Aorta (tissue), 5 donors: ENCODE results near the gene TNS1. TPM values are rescaled to one million over a fixed set of nuclear protein-coding genes. Genes with fewer than 3 reads are reported as not detected.

ENCODE experiments used
- ATAC-seq: fragments of 200-7000 bp; cut with Tn5 transposase; one replicate; pipeline ENCODE4 v1.9.1; 2022; ENCODE audit warnings: moderate library complexity; ENCODE audit not compliant: low FRiP score
- DNase-seq, 2 donors: peaks; one replicate each; pipeline ENCODE4 v3.0.0-alpha.2; 2020
- H3K27ac ChIP-seq, 2 donors: one replicate each; pipeline ENCODE4 v1.5.1; 2013; ENCODE audit warnings: low read length in 2 of 2, mild to moderate bottlenecking in 2 of 2, moderate library complexity in 2 of 2, control low read depth in 1 of 2, inconsistent platforms in 1 of 2, low read depth in 1 of 2
- H3K27me3 ChIP-seq, 2 donors: one replicate each; pipeline ENCODE4 v1.6.1; 2013; ENCODE audit warnings: control low read depth in 1 of 2, low read length in 1 of 2, mild to moderate bottlenecking in 1 of 2, moderate library complexity in 1 of 2; ENCODE audit not compliant: insufficient read depth in 2 of 2, control insufficient read depth in 1 of 2
- H3K36me3 ChIP-seq, 2 donors: one replicate each; pipeline ENCODE4 v1.6.1; 2013; ENCODE audit warnings: control low read depth in 1 of 2, low read length in 1 of 2, mild to moderate bottlenecking in 1 of 2; ENCODE audit not compliant: insufficient read depth in 2 of 2, control insufficient read depth in 1 of 2
- H3K4me1 ChIP-seq, 2 donors: one replicate each; pipeline ENCODE4 v1.6.1; 2013; ENCODE audit warnings: low read length in 2 of 2, control low read depth in 1 of 2, mild to moderate bottlenecking in 1 of 2, moderate library complexity in 1 of 2; ENCODE audit not compliant: insufficient read depth in 2 of 2, control insufficient read depth in 1 of 2
- H3K4me3 ChIP-seq, 2 donors: one replicate each; pipeline ENCODE4 v1.5.1; 2013; ENCODE audit warnings: low read length in 2 of 2, control low read depth in 1 of 2, mild to moderate bottlenecking in 1 of 2
- H3K9me3 ChIP-seq: one replicate; pipeline ENCODE4 v1.6.1; 2013; ENCODE audit warnings: mild to moderate bottlenecking, low read length; ENCODE audit not compliant: control insufficient read depth
- WGBS, 2 donors: extraction: QIAGEN DNeasy Blood & Tissue Kit; methylation state at CpG; one replicate each; pipeline ENCODE4 v1.1.7; 2013; 5-methylcytosine and 5-hydroxymethylcytosine counted together
- intact Hi-C, 2 donors: fragments of 100-400 bp; cut with DNase I; formaldehyde crosslinking; loops; one replicate each; pipeline versions ENCODE4 v1.14.2 to v1.15.0; 2022
- polyA plus RNA-seq, 2 donors: library from polyadenylated mRNA; stranded (reverse); fragments of 200-250 nt; gene quantifications; one replicate each; pipeline ENCODE4 v1.2.3, GENCODE V29; 2013
- total RNA-seq, 2 donors: library from RNA; stranded (reverse); fragmentation: NEBNext Ultra II Directional; extraction: Animal tissue kit (Norgen Biotek cat#: 25700); gene quantifications; one replicate each; pipeline ENCODE4 v1.2.1, GENCODE V29; 2021
- donor health status: healthy with polysubstance abuse.
- donor health status: Bipolar disorder and iron deficiency.
- donor health status: DM: no; HTN: no; CAD: no.
- donor health status: DM: no; HTN: no; CAD: no.
- donor health status: DM: yes; HTN: yes; CAD: no.

TNS1 gene
- total and polyA plus RNA-seq, 4 donors, result 303 to 1,949 (median 930) TPM

DNA sequence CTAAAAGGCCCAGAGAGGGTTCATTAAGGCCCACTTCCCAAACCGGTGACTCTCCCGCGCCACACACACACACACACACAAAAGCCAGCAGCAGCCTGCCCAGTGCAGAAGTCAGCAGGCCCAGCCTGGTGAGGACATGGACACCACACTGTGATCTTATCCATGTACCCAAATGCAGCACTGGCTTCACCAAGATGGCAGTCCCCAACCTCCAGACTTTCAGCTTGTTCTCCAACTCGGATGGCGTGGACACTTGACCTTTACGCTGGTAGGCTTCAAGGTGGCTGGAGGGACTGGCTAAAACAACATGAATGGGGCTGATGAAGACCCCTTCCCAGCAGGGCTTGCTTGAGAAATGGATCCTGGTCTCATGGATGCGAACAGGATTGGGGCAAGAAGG is 50.4 kb downstream of the TNS1 start:
- WGBS, 2 donors, result 96 to 99% methylated on average over 7 of the region's 7 CpGs
- no peaks in the 10 kb centered on the region for H3K27me3 ChIP-seq
- no peak for DNase-seq
- no peaks in the 10 kb centered on the region for H3K36me3 ChIP-seq
- H3K27ac ChIP-seq, result peak overlapping the region; percentile 66 to 79
- intact Hi-C loops, result no loop called here
- peaks cover 0 to 5% of the 10 kb centered on the region in 2 donors for H3K4me1 ChIP-seq
- H3K9me3 ChIP-seq, result no peaks in the 10 kb centered on the region
- no peak for ATAC-seq
- H3K4me3 ChIP-seq, result no peak overlapping the region

DNA sequence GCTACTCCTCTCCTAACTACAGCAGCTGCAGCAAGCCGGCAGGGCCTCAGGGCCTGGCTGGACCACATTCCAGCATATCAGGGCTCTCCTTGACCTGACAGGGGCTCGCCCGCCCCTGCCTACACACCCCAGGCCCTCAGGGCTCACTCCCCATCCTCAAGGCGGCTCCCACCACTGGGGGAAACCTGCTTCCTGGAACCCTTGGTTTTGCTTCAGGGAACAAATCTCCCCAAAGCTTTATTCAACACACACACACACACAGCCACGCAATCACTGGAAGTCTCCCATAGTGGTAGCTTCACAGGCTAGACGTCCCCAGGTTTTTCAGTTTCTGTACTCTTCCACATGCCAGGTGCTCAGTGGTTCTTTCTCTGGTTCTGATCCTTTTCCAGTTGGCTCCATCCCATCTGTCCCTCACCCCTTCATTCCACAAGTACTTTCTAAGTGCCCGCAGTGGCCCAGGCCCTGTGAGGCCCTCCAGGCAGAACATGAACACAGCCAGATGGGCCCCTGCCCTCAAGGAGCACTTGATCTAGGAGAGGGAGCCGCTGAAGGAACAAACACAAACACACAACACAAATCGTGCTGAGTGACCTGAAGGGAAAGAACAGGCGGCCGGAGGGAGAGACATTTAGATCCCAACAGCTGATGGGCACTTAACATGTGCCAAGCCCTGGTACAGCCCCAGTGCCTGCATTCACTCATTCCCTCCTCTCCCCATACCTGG is 51.1 kb downstream of the TNS1 start:
- no peak for DNase-seq
- peaks cover 0 to 5% of the 10 kb centered on the region in 2 donors for H3K4me1 ChIP-seq
- 63 to 66% methylated on average over 11 of the region's 11 CpGs for WGBS, 2 donors
- no peak for ATAC-seq
- H3K27me3 ChIP-seq, result no peaks in the 10 kb centered on the region
- H3K36me3 ChIP-seq, result no peaks in the 10 kb centered on the region
- H3K9me3 ChIP-seq, result no peaks in the 10 kb centered on the region
- intact Hi-C loops, result no loop called here
- H3K4me3 ChIP-seq, result no peak overlapping the region
- H3K27ac ChIP-seq, result peak overlapping the region in 1 of 2 donors; percentile 4

DNA sequence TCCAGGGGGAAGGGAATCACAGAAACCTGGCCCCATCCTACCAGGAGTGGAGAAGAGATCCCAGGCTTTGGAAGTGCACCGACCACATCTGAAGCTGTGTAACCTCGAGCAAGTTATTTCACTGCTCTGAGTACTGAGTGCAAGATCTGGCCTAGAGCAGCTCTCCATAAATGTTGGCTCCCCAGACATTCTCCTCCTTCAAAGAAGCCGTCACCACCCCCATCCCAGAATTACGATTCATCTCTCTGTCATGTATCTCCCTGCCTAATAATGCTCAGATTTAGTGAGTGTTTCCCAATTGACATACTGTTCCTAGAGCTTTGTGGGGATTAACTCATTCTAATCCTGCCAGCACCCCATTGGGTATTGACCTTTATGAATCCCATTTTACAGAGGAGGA is 51.7 kb downstream of the TNS1 start:
- 49 to 60% methylated on average over 4 of the region's 4 CpGs for WGBS, 2 donors
- Histone ChIP-seq H3K27me3 (no peaks in the 10 kb centered on the region), H3K4me3 (no peak overlapping the region), H3K4me1 (peaks cover 0 to 5% of the 10 kb centered on the region in 2 donors), H3K9me3 (no peaks in the 10 kb centered on the region), H3K27ac (no peak overlapping the region), H3K36me3 (no peaks in the 10 kb centered on the region)
- no peak for ATAC-seq
- intact Hi-C loops, result no loop called here
- DNase-seq, result no peak

DNA sequence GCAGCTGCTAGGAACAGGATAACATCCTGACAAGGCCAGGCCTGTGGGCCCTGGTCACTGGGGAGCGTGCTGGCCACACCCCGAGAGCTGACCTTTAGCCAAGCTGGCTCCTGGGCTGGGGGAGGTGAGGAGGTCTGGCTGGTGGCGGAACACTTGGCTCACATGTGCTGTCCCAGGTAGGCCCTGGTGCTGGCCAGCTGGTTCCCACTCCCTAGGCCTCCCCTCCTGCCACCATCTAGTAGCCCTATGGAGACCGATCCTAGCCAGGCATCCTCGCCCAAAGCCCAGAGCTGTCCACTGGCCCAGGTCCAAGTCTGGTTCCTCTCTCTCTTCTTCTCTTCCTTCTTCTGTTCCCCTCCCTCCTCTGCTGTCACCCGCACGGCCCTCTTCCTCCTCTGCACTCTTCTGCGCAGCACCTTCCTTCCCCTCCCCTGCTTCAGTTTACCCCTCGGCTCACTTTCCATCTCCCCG is 52.4 kb downstream of the TNS1 start:
- no peak overlapping the region for H3K27ac ChIP-seq
- peaks cover 0 to 5% of the 10 kb centered on the region in 2 donors for H3K4me1 ChIP-seq
- DNase-seq, result peak in 1 of 2 donors; percentile 77
- H3K36me3 ChIP-seq, result no peaks in the 10 kb centered on the region
- no peak overlapping the region for H3K4me3 ChIP-seq
- no peak for ATAC-seq
- intact Hi-C loops, result no loop called here
- no peaks in the 10 kb centered on the region for H3K9me3 ChIP-seq
- H3K27me3 ChIP-seq, result no peaks in the 10 kb centered on the region
- 57 to 62% methylated on average over 10 of the region's 10 CpGs for WGBS, 2 donors

DNA sequence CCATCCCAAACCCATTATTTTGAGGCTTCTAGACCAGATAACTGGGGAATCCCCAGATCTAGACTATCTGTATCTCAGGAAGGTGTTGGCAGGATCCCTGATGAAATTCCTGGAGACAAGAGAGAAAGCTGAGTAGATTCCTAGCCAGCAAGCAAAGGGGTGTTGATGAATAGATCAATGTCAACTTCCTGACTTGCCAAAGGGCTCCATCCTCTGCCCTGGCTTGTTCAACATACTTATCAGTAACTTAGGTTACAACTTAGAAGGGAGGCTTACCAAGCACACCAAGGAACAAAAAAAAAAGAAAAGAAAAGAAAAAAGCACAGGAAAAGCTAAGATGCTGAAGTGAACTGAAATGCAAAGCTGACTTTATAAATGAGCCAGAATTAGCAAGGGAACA is 53.3 kb downstream of the TNS1 start:
- Histone ChIP-seq H3K36me3 (no peaks in the 10 kb centered on the region), H3K27ac (no peak overlapping the region), H3K4me3 (no peak overlapping the region), H3K9me3 (no peaks in the 10 kb centered on the region), H3K27me3 (no peaks in the 10 kb centered on the region), H3K4me1 (peaks cover 0 to 5% of the 10 kb centered on the region in 2 donors)
- intact Hi-C loops, result no loop called here
- DNase-seq, result no peak
- ATAC-seq, result no peak

DNA sequence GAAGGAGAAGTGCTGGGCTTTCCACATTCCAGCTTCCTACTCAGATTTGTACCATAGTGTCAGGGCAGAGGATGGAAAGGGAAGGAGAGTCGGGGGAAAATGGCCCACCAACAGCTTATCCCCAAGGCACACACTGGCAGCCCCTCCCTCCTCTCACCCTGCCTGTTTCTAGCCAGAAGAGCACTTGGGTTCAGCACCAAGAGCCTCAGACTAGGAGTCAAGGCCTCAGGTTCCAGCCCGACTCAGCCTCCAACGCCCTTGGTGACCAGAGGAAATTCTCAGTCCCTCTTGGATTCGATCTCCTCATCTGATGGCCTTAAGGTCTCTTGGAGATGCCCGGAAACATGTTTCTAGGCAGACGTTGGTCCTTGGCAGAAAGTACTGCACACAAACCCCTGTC is 53.9 kb downstream of the TNS1 start:
- intact Hi-C loops, result no loop called here

DNA sequence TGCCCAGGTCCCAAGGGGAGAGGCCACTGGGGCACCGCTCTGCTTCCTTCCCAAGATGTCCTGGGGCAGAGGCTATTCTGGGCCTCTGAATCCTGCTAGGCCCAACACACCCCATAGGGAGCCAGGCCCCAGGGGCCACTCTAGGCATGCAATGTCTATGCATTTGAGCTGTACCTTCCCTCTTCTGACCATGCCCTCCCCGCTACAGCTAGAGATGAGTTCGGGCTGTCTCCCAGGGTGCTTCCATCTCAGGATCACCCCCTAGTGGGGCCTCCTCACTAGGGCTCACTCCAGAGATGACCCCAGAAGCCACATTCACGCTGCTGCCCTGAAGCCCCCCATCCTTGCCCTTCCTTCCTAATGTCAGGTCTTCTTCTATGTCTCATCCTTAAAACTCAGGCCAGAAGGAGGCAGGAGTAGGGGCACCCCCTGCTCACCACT is 54.4 kb downstream of the TNS1 start:
- Histone ChIP-seq H3K4me1 (no peaks in the 10 kb centered on the region), H3K9me3 (no peaks in the 10 kb centered on the region), H3K27ac (no peak overlapping the region), H3K36me3 (no peaks in the 10 kb centered on the region), H3K4me3 (no peak overlapping the region), H3K27me3 (no peaks in the 10 kb centered on the region)
- ATAC-seq, result no peak
- no peak for DNase-seq
- 85 to 88% methylated on average over 4 of the region's 4 CpGs for WGBS, 2 donors
- intact Hi-C loops, result no loop called here

More for the DNA sequence above, 53.9 kb downstream of the TNS1 start:
- Histone ChIP-seq H3K27me3 (no peaks in the 10 kb centered on the region), H3K4me1 (peaks cover 0 to 2% of the 10 kb centered on the region in 2 donors), H3K36me3 (no peaks in the 10 kb centered on the region), H3K27ac (no peak overlapping the region), H3K9me3 (no peaks in the 10 kb centered on the region), H3K4me3 (no peak overlapping the region)
- peak in 1 of 2 donors; percentile 66 for DNase-seq
- no peak for ATAC-seq
- 25 to 39% methylated on average over 6 of the region's 6 CpGs for WGBS, 2 donors

DNA sequence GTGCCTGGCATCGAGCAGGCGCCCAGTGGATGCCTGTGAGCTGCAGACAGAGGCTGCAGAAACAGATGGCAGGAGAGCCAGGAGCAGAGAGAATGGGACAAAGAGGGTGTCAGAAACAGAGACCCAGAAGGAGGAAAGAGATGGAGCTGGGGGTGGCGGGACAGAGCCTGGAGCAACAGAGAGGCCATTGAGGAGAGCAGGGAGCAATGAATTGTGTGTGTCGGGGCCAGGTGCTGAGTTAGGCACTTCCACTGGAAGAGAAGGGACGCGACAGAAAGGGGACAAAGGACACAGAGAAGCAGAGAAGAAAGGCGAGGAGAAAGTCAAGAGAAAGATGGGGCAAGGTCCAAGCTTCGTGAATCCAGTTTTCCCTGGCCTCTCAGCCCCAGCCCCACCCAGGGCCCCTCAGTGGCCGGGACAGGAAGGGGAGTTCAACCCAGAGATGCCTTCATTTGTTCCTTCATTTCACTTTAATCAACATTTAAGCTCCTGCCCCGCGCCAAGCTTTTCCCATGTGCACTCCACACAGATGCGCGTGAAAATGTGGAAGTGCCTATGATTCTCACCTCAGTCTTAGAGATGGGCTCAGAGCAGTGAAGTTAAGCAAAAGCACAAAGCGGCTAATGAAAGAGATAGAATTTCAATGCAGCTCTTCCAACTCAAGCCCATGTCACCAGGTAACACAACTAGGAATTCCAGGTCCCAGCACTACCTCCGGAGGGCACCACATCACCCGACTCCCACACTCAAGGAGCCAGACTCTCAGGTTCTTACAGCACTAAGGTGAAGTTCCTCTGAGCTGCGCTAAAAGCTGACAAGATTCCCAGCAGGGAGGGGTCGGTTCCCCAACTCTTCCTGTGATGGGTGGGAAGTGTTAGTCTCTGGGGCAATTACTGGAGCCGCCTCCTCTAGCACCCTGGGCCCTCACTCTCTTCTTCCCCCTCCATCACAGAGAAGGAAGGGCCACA is 55.1 kb downstream of the TNS1 start:
- WGBS, 2 donors, result 75 to 79% methylated on average over 19 of the region's 19 CpGs
- no peaks in the 10 kb centered on the region for H3K27me3 ChIP-seq
- intact Hi-C loops, result no loop called here
- no peaks in the 10 kb centered on the region for H3K9me3 ChIP-seq
- H3K27ac ChIP-seq, result no peak overlapping the region
- no peaks in the 10 kb centered on the region for H3K4me1 ChIP-seq
- no peak overlapping the region for H3K4me3 ChIP-seq
- no peak for DNase-seq
- no peaks in the 10 kb centered on the region for H3K36me3 ChIP-seq
- ATAC-seq, result no peak
